ENCODE measurements around the gene EDARADD. TPM values are rescaled to one million over a fixed set of nuclear protein-coding genes. Genes with fewer than 3 reads are reported as not detected.

The EDARADD gene
- total and polyA plus RNA-seq, 2 of the 13 experiments (the other 11 are each of a cell fraction or from before 2014, with no cell fraction given), result 0.03 TPM; not detected in 1

GRCh38 chr1:236522937-236523703 lies 129.0 kb downstream of the EDARADD start:
- no peaks in the 10 kb centered on the region; a peak in 1 of 5 replicates for H3K27me3 ChIP-seq (ENCODE audit: control insufficient read depth in 1 of 2, insufficient read depth in 2 of 2, low read length in 2 of 2)
- H3K4me3 ChIP-seq (replicated peaks in 1 of 3; ENCODE audit: insufficient read depth in 1 of 3, low read depth in 2 of 3, low read length in 3 of 3), result peak overlapping the region; percentile 74 to 95 (median 80)
- H3K9me3 ChIP-seq (ENCODE audit: low read length), result no peaks in the 10 kb centered on the region
- in situ Hi-C loops (cut with HindIII; ENCODE audit: extremely low pct_ligation_motif_present, low pct_unique_long_range_greater_than_20kb), result no loop called here
- FAIRE-seq (no peak), ATAC-seq (peak; percentile 84), DNase-seq (ENCODE audit: low spot score) (peak; percentile 54)
- H3K27ac ChIP-seq (ENCODE audit: extremely low read length, insufficient read depth, low read length), result peak overlapping the region; percentile 93
- peak overlapping the region; percentile 82 for H3K9ac ChIP-seq (ENCODE audit: insufficient read depth, low read depth, low read length)
- peaks cover 73% of the 10 kb centered on the region for H3K4me1 ChIP-seq (ENCODE audit: insufficient read depth, low read length)
- H3K4me2 ChIP-seq (ENCODE audit: low read depth, low read length), result peak overlapping the region; percentile 88
- CTCF ChIA-PET (ENCODE audit: low intra/inter-chr PET ratio, low total read pairs), result no interaction called here
- POLR2A ChIA-PET, result interaction anchor here (0.6 to 2.4 kb wide), 7 partner anchors 8 to 1195 kb away, joined by 3 to 26 read pairs (median 7); partner anchors contain the start of gene ARID4B
- H2AFZ ChIP-seq (ENCODE audit: low read length), result no peak overlapping the region
- intact Hi-C loops (cut with micrococcal nuclease; ENCODE audit: unreplicated experiment), result loop anchor here (2.0 to 5.0 kb wide), 2 partner anchors 32 to 126 kb away; no protein-coding TSS in a partner anchor
- no TSS peak for BruUV-seq (replicated peaks)
- H3K79me2 ChIP-seq (ENCODE audit: insufficient read depth, low read length), result peaks cover 38% of the 10 kb centered on the region
- H3K36me3 ChIP-seq (replicated peaks in 1 of 2; ENCODE audit: control insufficient read depth in 1 of 2, insufficient read depth in 2 of 2, low read length in 2 of 2), result peaks cover 4 to 16% of the 10 kb centered on the region in 2 experiments; a peak in 4 of 5 replicates
- under 1% methylated on average over 13 of the region's 26 CpGs for WGBS (ENCODE audit: low lambda C conversion rate)
- no peaks in the 10 kb centered on the region for H4K20me1 ChIP-seq (ENCODE audit: insufficient read depth, low read length)
- TF ChIP-seq NKX3-1 (CRISPR knock-in tag; IDR thresholded peaks at IDR 0.05) (no peak), MYC (CRISPR knock-in tag; IDR thresholded peaks at IDR 0.05; ENCODE audit: borderline replicate concordance) (no peak), EEA1 (CRISPR knock-in tag; IDR thresholded peaks at IDR 0.05; ENCODE audit: borderline replicate concordance) (no peak), ESRRA (CRISPR knock-in tag; IDR thresholded peaks at IDR 0.05; ENCODE audit: low read depth) (peak; percentile 33; the same call in 1 of the 2 replicates), NFKB2 (CRISPR knock-in tag; IDR thresholded peaks at IDR 0.05; ENCODE audit: borderline replicate concordance) (no peak), HMG20A (CRISPR knock-in tag; IDR thresholded peaks at IDR 0.05; ENCODE audit: borderline replicate concordance) (no peak; the same call in none of the 2 replicates), ZNF530 (CRISPR knock-in tag; IDR thresholded peaks at IDR 0.05; ENCODE audit: low read depth) (no peak), ZFX (CRISPR knock-in tag; IDR thresholded peaks at IDR 0.05; ENCODE audit: low read depth) (peak; percentile 75; the same call in 1 of the 2 replicates), XBP1 (CRISPR knock-in tag; IDR thresholded peaks at IDR 0.05) (no peak), SIX1 (CRISPR knock-in tag; IDR thresholded peaks at IDR 0.05; ENCODE audit: borderline replicate concordance) (no peak), GPN1 (CRISPR knock-in tag; IDR thresholded peaks at IDR 0.05; ENCODE audit: borderline replicate concordance) (no peak), IRX3 (CRISPR knock-in tag; IDR thresholded peaks at IDR 0.05; ENCODE audit: borderline replicate concordance, low read depth) (no peak), DPF2 (CRISPR knock-in tag; IDR thresholded peaks at IDR 0.05; ENCODE audit: borderline replicate concordance, low read depth) (no peak; the same call in 1 of the 2 replicates), HCFC1 (IDR thresholded peaks at IDR 0.05; ENCODE audit: low read depth, low read length) (no peak), ZNF879 (CRISPR knock-in tag; IDR thresholded peaks at IDR 0.05) (no peak), ZNF547 (CRISPR knock-in tag; IDR thresholded peaks at IDR 0.05) (0 out of 2 replicates have a peak, but pooled peaks have one; percentile 7), ZNF329 (CRISPR knock-in tag; IDR thresholded peaks at IDR 0.05; ENCODE audit: low read depth) (0 out of 2 replicates have a peak, but pooled peaks have one; percentile 15), FLYWCH1 (CRISPR knock-in tag; IDR thresholded peaks at IDR 0.05) (0 out of 2 replicates have a peak, but pooled peaks have one; percentile 23), TEAD2 (CRISPR knock-in tag; IDR thresholded peaks at IDR 0.05) (no peak), HHEX (CRISPR knock-in tag; IDR thresholded peaks at IDR 0.05) (no peak), MTF2 (CRISPR knock-in tag; IDR thresholded peaks at IDR 0.05; ENCODE audit: borderline replicate concordance) (no peak), SRSF4 (IDR thresholded peaks at IDR 0.05; ENCODE audit: low read depth, low read length, poor library complexity, severe bottlenecking) (no peak)
- TF ChIP-seq, protein P1, sequence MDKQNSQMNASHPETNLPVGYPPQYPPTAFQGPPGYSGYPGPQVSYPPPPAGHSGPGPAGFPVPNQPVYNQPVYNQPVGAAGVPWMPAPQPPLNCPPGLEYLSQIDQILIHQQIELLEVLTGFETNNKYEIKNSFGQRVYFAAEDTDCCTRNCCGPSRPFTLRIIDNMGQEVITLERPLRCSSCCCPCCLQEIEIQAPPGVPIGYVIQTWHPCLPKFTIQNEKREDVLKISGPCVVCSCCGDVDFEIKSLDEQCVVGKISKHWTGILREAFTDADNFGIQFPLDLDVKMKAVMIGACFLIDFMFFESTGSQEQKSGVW (CRISPR knock-in tag; IDR thresholded peaks at IDR 0.05; ENCODE audit: borderline replicate concordance), result no peak
- TF ChIP-seq, protein P2, sequence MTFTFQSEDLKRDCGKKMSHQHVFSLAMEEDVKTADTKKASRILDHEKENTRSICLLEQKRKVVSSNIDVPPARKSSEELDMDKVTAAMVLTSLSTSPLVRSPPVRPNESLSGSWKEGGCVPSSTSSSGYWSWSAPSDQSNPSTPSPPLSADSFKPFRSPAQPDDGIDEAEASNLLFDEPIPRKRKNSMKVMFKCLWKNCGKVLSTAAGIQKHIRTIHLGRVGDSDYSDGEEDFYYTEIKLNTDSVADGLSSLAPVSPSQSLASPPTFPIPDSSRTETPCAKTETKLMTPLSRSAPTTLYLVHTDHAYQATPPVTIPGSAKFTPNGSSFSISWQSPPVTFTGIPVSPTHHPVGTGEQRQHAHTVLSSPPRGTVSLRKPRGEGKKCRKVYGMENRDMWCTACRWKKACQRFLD (CRISPR knock-in tag; IDR thresholded peaks at IDR 0.05; ENCODE audit: borderline replicate concordance), result no peak

All from HepG2 (cell line).